GM21423 (cell line): ENCODE measurements around the gene FGF4.

ENCODE experiments used
- ATAC-seq: cut with Tn5 transposase; IDR thresholded peaks from one replicate; pipeline ENCODE4 v1.9.1; 2021; ENCODE audit warnings: mild to moderate bottlenecking, moderate library complexity; ENCODE audit not compliant: unreplicated experiment

The FGF4 gene, protein sequence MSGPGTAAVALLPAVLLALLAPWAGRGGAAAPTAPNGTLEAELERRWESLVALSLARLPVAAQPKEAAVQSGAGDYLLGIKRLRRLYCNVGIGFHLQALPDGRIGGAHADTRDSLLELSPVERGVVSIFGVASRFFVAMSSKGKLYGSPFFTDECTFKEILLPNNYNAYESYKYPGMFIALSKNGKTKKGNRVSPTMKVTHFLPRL

GRCh38 chr11:69775163-69775755 is at the start of gene FGF4:
Gene FGF4, minus strand, starts transcription at chr11:69775341. Its CDS starts 257 bp downstream, at chr11:69775084.
- no peak for ATAC-seq

DNA sequence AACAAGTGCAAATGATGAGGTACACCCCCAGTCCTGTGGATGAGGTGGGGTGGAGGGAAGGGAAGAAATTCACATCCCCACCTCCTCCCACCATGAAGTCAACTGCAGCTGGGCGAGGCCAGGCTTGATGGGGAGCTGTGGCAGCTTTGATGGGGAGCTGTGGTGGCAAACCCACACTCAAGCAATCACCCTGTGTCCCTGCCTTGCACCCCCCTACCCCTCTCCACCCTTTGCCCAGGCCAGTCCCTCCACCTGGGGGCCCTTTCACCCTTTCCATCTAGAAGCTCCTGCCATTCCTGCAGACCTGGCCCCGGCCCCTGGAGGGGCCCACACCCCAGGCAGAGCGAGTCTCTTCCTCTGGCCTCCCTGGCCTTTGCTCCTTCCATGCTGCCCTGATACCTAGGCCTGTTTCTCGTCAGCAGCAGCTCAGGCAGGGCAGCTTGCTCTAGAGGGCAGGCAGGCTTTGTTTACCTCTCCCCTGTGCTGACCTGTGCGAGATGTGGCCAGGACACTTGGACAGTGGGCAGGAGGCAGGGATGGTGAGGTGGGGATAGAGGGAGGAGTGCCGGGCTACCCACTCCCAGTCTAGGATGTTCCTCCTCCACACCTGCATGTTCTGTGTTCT is 48.6 kb upstream of the FGF4 start:
- ATAC-seq = no peak

DNA sequence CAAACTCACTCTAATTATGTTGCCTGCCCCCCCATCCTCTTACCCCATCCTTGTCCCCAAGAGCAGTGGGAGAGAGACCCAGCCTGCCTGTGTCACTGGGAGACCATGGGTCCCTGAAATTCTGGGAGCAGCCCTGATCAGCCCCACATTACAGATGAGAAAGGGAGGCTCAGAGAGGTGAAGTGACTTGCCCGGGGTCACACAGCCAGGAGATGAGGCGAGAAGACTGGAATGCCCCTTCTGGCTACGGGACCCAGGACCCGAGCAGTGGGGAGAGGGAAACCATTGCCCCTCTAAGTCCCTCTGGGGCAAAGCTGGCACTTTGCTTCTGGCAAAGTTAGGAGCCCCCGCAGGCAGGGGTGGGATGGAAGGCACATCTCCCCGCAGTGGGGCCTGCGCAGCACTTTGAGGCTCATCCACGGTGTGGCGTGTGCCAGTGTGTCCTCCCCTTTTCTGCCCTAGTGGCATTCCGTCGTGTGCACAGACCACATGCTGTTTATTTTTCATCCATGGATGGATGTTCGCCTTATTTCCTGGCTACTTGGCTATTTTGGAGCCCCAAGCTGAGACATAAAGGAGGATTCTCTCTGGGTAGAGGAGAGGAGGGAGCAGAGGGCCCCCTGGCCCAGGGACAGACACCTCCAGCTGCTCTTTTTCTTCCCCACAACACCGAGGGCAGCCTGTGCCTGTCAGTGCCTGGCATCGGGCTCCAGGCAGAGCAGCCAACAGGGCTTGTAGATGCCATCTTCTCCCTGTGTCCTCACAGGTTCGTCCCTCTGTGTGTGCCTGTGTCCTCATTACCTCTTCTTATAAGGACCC is 47.7 kb upstream of the FGF4 start:
- ATAC-seq = no peak

DNA sequence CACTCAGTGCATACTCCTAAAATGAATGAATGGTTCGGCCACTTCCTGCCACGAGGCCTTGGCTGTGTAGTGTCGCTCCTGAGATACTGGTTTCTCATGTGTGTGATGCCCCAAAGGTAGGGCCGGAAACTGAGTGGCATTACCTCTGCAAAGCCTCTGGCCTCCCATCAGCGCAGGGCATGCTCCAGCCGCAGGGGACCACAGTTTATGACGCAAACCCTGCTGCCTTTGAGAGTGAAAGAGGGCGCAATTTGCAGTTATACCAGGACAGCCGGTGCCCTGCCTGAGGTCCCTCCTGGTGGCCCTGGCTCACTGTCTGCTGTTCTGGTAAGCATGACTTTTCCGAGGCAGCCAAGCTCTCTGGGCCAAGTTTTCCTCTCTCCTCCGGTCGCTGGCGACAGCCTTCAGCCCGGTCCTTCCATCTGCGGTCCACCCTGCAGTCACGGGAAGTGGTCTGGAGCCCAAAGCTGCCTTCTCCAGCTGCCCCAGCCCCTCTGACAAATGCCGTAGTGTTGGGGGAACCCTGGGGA is 46.4 kb upstream of the FGF4 start:
- ATAC-seq = no peak

DNA sequence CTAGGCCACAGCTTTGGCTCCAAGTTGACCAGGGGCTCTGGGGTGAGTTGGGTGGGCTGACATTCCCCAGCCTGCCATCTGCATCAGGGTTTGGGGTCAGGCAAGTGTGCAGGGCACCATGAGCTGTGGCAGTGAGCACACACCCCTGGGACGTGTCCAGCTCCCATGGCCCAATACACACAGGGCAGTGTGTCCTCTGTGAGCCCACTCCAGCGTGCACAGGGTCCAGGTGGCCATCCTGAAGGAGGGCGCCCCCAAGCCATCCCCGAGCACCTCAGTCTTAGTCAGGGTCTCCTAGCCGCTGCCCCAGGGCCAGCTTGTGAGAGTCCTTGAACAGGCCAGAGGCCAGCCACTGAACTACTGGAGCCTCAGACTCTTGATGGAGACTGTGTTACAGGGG is 45.3 kb upstream of the FGF4 start:
- ATAC-seq = no peak

DNA sequence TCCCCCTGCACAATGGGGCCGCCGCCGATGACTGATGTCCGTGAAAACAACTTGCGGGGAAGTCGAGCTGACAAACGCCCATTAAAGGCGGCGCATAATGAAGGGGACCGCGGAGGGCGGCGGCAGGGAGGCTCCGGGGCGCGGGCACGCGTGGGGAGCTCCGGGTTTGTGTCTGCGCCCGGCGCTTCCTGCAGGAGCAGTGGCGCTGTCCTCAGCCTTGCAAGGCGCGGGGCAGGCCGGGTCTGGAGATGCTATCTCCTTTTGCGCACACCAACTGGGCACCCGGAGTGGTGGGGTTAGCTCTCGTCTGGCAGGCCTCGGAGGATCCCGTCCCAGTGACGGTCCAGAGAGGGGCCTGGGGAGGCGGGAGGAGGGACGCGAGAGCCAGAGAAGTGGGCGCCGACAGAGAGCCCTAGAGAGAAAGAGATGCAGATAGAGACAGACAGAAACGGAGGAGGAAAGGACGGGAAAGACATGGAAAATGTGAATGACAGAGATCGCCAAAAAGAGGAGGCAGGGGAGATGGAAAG is 44.5 kb upstream of the FGF4 start:
- no peak for ATAC-seq

DNA sequence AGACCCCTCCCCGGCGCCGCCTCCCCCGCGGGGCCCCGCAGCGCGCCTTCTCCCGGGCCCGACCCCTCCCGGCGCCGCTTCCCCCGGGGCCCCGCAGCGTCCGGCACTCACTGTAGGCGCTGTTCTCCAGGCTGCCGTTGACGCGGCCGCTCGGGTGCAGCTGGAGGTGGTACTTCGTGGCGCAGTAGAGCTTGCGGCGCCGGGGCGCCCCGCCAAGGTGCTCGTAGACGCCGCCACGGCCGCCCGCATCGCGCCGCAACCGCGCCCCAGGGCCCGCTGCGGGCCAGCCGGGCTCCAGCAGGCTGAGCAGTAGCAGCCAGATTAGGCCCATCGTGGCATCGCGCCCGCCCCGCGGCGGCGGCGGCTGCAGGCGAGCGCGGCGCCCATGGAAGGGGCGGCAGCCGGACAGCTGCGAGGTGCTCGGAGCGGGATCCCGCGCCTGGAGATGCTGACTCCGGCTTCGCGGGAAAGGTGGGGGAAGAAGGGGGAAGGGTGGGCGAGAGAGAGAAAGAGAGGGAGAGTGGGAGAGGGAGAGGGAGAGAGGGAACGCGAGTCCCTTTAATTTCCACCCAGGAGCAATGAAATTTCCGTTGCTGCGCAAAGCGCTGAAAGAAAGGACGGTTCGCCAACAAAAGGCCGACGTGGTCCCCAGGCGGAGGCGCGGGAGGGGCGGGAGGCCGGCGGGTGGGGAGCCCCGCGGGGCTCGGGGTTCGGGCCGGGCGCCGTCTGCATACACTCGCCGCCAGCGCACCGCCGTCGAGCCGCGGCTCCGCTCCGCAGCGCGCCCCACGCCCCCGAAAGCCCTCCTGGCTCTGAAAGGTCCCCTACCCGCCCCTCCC is 43.7 kb upstream of the FGF4 start, which contains the start of gene FGF3:
Gene FGF3 (minus strand): TSS at position 814 of the 839 bp plus-strand sequence. CDS start 483 bp downstream, at position 331.
- ATAC-seq = no peak

DNA sequence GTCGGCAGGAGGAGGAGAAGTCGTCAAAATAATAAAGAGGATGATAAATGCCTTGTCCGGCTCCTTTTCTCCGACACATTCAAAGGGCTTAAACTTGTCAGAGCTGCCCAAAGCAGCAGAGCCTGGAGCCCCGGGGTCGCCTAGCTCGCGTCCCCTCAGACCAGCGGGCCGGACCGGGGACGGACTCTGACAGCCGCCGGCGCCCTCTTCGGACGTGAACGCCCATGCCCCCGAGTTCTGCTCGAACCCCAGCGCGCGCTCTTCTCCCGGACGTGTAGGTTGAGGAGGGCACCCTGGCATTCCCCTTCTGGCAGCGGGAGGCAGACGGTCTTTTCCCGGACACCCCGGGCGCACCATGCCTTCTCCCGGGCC is 43.1 kb upstream of the FGF4 start:
- ATAC-seq = no peak

DNA sequence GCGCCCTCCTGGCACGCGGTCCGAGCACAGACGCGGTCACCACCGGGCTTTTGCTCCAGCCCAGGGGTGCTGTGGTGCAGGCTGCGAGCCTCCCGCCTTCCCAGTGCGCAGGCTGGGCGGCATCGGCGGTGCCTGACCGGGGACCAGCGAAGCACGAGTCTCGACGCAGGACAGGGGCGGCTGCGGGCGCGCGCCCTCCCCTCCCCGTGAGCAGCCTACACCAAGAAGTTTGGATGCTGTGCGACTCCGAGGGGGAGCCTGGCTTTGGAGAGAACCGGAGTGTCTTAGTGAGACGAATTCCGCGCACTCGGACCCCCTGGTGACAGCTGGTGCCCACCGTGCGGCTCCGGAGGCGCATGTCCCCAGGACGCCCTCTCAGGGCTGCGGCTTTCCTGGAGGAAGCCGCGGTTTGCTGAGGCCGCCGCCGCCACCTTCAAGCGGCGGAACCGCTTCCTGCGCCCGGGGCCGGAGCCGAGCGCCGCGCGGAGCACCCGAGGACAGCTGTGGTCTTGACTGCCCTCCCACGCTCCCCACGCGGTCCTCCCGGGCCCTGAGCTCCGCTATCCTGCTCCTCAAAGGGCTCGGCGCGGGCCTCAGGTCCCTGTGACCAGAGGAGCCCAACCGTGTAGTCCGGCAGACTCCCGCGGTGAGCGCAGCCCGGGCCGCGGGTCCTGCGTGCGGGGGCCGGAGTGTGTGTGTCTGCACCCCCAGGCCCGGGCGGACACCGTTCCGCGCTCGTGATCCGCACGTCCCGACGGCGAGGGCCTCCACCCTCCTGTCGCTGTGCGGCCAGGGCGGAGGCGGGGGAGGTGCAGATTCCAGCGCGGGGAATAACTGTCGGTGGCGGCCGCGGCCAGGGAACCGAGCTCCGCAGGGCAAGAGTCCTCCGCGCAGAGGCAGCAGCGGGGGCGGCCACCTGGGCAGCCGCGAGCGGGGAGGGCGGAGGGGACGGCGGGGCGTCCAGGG is 42.4 kb upstream of the FGF4 start:
- no peak for ATAC-seq

DNA sequence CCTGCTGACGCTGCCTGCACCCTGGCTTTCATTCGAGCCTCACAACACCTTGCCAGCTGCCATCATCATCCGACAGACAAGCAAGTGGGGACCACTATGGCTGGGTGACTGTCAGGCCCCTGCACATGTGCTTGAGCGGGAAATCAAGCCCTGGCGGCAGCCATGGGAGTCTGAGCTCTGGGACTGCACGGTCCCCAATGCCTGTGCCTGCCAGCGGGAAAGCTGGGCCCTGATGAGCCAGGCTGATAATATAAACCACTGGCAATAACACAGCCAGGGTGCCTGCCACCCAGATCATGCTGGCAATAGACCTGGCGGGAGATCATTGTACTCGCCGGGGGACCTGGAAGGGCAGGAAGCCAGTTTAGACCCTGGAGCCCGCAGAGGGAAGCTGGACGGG is 41.5 kb upstream of the FGF4 start:
- no peak for ATAC-seq

- no peak for ATAC-seq
Measured at GRCh38 chr11:69815973-69816372, 40.8 kb upstream of the FGF4 start.

DNA sequence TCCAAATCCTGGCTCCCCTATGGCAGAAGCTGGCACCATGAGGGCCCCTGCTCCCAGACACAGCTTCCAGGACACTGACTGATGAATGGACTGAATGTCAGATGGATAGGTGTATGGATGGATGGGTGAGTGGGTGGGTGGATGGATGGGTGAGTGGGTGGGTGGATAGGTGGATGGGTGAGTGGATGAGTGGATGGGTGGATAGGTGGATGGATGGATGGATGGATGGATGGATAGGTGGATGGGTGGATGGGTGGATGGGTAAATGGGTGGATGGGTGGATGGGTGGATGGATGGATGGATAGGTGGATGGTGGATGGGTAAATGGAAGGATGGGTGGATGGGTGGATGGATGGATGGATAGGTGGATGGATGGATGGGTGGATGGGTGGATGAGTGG is 39.8 kb upstream of the FGF4 start:
- no peak for ATAC-seq

DNA sequence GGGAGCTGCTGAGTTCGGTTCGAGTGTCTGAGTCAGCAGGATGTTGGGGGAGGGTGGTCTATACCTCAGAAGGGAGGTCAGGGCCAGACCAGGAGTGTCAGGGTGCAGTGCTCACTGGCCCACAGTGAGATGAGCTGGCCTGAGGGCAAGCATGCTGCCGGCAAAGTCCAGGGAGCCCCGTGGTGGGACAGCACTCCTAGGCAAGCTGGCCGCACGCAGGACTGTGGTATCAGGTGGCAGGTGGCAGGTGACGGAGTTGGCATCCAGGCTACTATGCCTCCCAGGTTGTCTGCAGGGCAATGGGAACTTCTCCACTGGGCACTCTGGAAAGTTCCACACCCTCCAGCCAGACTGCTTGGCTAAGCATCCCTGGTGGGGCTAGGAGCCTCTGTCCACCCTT is 39.3 kb upstream of the FGF4 start:
- no peak for ATAC-seq

DNA sequence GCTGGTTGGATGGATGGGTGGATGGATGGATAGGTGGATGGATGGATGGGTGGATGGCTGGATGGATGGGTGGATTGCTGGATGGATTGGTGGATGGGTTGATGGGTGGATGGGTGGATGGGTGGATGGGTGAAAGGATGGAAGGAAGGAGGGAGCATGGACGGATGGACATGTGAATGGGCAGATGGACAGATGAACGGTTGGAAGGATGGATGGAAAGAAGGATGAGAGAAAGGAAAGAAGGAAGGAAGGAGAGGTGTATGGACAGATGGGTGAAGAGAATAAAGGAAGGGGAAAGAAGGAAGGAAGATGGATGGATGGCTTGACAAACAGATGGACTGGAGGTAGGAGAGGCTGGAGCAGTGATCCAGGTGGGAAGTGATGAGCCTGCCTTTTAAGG is 38.7 kb upstream of the FGF4 start:
- ATAC-seq = no peak

DNA sequence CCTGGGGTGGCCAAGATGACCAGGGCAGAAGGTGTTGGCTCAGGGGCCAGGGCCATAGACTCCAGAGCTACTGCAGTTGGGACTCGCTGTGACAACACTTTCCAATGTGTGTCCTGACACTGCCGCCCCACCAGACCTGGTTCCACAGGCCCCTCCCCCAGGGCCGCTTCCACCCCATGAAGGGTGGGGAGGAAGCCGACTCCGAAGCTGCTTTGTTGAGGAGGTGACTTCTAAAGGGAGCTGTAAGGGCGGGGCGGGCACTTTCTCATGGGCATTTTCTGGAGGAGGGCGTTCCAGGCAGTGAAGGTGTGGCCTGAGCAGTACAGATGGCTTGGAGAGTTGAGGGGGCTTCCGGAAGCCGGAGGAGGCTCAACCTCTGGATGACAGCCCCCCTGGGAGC is 37.8 kb upstream of the FGF4 start:
- no peak for ATAC-seq

DNA sequence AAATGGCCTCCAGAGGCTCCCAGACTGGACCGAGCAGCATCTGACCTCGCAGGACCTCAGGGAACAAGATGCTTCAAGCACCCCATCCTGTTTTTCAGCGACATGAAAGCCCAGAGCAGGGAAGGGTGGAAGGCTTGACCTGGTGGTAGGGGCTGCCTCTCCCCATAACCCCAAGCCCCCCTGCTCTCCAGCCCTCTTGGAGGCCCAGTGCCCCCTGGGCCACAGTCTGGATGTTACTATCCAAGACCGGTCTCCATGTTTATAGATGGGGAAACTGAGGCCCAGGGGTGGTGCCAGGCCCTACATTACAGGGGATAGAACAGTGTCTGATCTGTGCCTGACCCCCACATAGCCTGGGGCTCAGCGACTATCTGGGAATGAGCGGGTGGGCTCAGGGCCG is 37.1 kb upstream of the FGF4 start:
- no peak for ATAC-seq

GRCh38 chr11:69811431-69811830 is 36.3 kb upstream of the FGF4 start:
- ATAC-seq = no peak

DNA sequence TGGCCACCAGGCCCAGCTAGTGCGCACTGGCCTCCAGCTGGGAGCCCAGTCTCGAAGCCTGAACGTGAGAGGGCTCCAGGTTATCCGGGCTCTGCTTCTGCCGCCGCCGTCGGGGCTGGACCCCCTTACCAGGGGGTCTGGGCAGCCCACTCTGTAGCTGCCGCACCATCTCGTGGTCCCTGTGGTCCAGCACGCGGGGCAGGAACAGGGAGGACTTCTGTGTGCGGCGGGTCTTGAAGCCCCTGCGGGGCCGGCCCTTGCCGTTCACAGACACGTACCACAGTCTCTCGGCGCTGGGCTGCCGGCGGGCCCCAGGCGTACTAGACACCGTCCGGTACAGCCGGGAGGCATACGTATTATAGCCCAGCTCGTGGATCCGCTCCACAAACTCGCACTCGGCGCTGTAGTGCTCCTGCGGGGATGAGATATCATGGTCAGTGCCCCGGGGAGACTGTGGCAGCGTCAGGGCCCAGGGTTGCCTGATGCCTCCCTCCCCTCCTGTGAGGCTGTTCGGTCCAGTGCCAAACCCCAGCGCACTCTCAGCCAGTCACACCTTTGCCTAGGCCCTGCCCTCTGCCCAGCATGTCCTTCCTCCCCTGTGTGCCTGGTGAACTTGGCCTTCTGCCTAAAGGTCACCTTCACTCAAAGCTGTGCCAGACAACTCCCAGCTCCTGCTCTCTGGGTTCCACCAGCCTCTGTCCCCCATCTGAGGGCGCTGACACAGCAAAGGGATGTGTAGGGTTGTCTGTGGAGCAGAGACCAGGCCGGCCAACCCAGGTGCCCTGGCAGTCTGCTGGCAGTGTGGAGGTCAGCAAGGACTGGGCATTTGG is 35.4 kb upstream of the FGF4 start:
- no peak for ATAC-seq
